Ovary (tissue), 9 donors: ENCODE results near the gene USP14. TPM values are rescaled to one million over a fixed set of nuclear protein-coding genes. Genes with fewer than 3 reads are reported as not detected.

Experiments
- DNase-seq, 5 donors: peaks; one replicate each; pipeline ENCODE4 v3.0.0-alpha.2; 2019 to 2020
- H3K27ac ChIP-seq, 2 donors: fragments of 200-600 bp; one replicate each; pipeline versions ENCODE4 v1.5.1 to v1.8.0; 2019 to 2022
- H3K27me3 ChIP-seq: fragments of 200-600 bp; one replicate; pipeline ENCODE4 v1.8.0; 2022
- H3K36me3 ChIP-seq: fragments of 200-600 bp; sonication (generic); one replicate; pipeline ENCODE4 v1.5.1; 2019
- H3K4me1 ChIP-seq: one replicate; pipeline ENCODE4 v1.8.1; 2013; ENCODE audit warnings: mild to moderate bottlenecking, moderate library complexity; ENCODE audit not compliant: insufficient read depth
- H3K4me3 ChIP-seq: fragments of 200-600 bp; sonication (generic); one replicate; pipeline ENCODE4 v1.5.1; 2017
- H3K9me3 ChIP-seq, 2 donors: fragments of 200-600 bp in 1 of 2; sonication (generic) in 1 of 2; one replicate each; pipeline versions ENCODE4 v1.5.1 to v1.8.1; 2013 to 2019; ENCODE audit warnings: mild to moderate bottlenecking in 1 of 2, moderate library complexity in 1 of 2
- CTCF ChIP-seq, 3 donors: fragments of 450-650 bp in 2 of 3; fragments of 200-600 bp in 1 of 3; IDR thresholded peaks; one replicate each; pipeline versions ENCODE4 v1.5.1 to v1.8.0; 2016 to 2022; ENCODE audit warnings: antibody characterized with exemption in 3 of 3, mild to moderate bottlenecking in 1 of 3
- EP300 ChIP-seq: sonication (generic); formaldehyde crosslinking; IDR thresholded peaks from one replicate; pipeline ENCODE4 v1.6.1; 2017; ENCODE audit warnings: antibody characterized with exemption
- POLR2A ChIP-seq: fragments of 450-650 bp; IDR thresholded peaks from one replicate; pipeline ENCODE4 v1.6.1; 2017; ENCODE audit warnings: antibody characterized with exemption, mild to moderate bottlenecking, moderate library complexity
- WGBS, 3 donors: extraction: QIAGEN DNeasy Blood & Tissue Kit in 1 of 3; methylation state at CpG; one replicate each; pipeline versions ENCODE4 v1.1.5 to v1.1.7; 2013 to 2017; 5-methylcytosine and 5-hydroxymethylcytosine counted together
- intact Hi-C, 4 donors: fragments of 100-400 bp; cut with DNase I; formaldehyde crosslinking; loops; one replicate each; pipeline versions ENCODE4 v1.11.0 to v1.15.1; 2022 to 2023
- microRNA-seq, 3 donors: library from miRNA; unstranded; fragments of <30 nt; microRNA quantifications; one replicate each; pipeline versions ENCODE4 to v1.2.0, GENCODE V29; 2019 to 2020
- polyA plus RNA-seq, 2 donors: library from polyadenylated mRNA; stranded (reverse); fragments of 200-250 nt in 1 of 2; fragments of 350-450 nt in 1 of 2; fragmentation: Illumina TruSeq in 1 of 2; extraction: RNeasy Lipid Tissue Mini Kit (QIAGEN cat#74804) in 1 of 2; gene quantifications; one replicate each; pipeline ENCODE4 v1.2.3, GENCODE V29; 2013 to 2014
- small RNA-seq: library from RNA; depleted of rRNA; stranded (forward); fragments of <200 nt; gene quantifications from one replicate; pipeline ENCODE3, GENCODE V24; 2016
- total RNA-seq, 7 donors: library from RNA; depleted of rRNA in 2 of 7; stranded (reverse); fragments of >200 nt in 2 of 7; fragmentation: NEBNext Ultra II Directional in 3 of 7; extraction: Animal tissue kit (Norgen Biotek cat#: 25700) in 3 of 7; gene quantifications; one replicate each; pipeline versions ENCODE4 v1.1.0 to v1.2.4, GENCODE V29; 2016 to 2023
- donor health status: DM: no; HTN: no; CAD: no; lungs with moderate emphysema.
- donor health status: DM: no; HTN: no; CAD: no.
- donor health status: Bipolar disorder and iron deficiency.
- donor health status: DM: yes; HTN: yes; CAD: no.
- donor health status: DM: no; HTN: no; CAD: no.
- donor health status: DM: yes; HTN: yes; CAD: no.

USP14 gene
- total and polyA plus RNA-seq, 9 donors = 14.4 to 52.1 (median 40.1) TPM

- Histone ChIP-seq H3K9me3 (no peaks in the 10 kb centered on the region), H3K27me3 (no peaks in the 10 kb centered on the region), H3K27ac (no peak overlapping the region), H3K4me1 (no peaks in the 10 kb centered on the region), H3K36me3 (no peaks in the 10 kb centered on the region), H3K4me3 (no peak overlapping the region)
- no peak for TF ChIP-seq CTCF (IDR thresholded peaks at IDR 0.05)
- TF ChIP-seq POLR2A = no peak
- no peak for TF ChIP-seq EP300
- no peak for DNase-seq
- 85 to 89% (median 89%) methylated on average over 1 of the region's 1 CpG for WGBS, 3 donors
- intact Hi-C loops = no loop called here
These were observed 94.8 kb downstream of the USP14 start for GRCh38 chr18:253121-253520.

GRCh38 chr18:255171-255570 is 96.8 kb downstream of the USP14 start:
- Histone ChIP-seq H3K27me3 (no peaks in the 10 kb centered on the region), H3K9me3 (no peaks in the 10 kb centered on the region), H3K4me3 (no peak overlapping the region), H3K4me1 (no peaks in the 10 kb centered on the region), H3K27ac (no peak overlapping the region), H3K36me3 (no peaks in the 10 kb centered on the region)
- intact Hi-C loops = no loop called here
- WGBS, 3 donors = 93 to 96% (median 95%) methylated on average over 4 of the region's 4 CpGs
- TF ChIP-seq CTCF (IDR thresholded peaks at IDR 0.05) (no peak), POLR2A (no peak), EP300 (no peak)
- no peak for DNase-seq

GRCh38 chr18:260547-260946 is 102.2 kb downstream of the USP14 start:
- no peak overlapping the region for H3K4me3 ChIP-seq
- intact Hi-C loops = no loop called here
- no peak overlapping the region for H3K27ac ChIP-seq
- TF ChIP-seq CTCF (IDR thresholded peaks at IDR 0.05) (no peak), POLR2A (no peak), EP300 (no peak)
- H3K9me3 ChIP-seq = no peaks in the 10 kb centered on the region
- H3K27me3 ChIP-seq = no peaks in the 10 kb centered on the region
- H3K4me1 ChIP-seq = peaks cover 1% of the 10 kb centered on the region
- WGBS, 3 donors = 76 to 87% (median 86%) methylated on average over 2 of the region's 2 CpGs
- no peak for DNase-seq
- H3K36me3 ChIP-seq = no peaks in the 10 kb centered on the region

GRCh38 chr18:261398-262073 is 103.2 kb downstream of the USP14 start:
- DNase-seq = no peak
- Histone ChIP-seq H3K4me1 (peaks cover 1% of the 10 kb centered on the region), H3K9me3 (no peaks in the 10 kb centered on the region), H3K4me3 (no peak overlapping the region), H3K27ac (no peak overlapping the region), H3K27me3 (no peaks in the 10 kb centered on the region), H3K36me3 (no peaks in the 10 kb centered on the region)
- TF ChIP-seq EP300 (no peak), POLR2A (no peak), CTCF (IDR thresholded peaks at IDR 0.05) (no peak)
- WGBS, 3 donors = 94 to 99% (median 95%) methylated on average over 2 of the region's 2 CpGs
- intact Hi-C loops = no loop called here

Small RNAs within 50 kb of the gene (microRNA-seq; reads per million reads assigned to microRNA genes)
- gene MIR8078 = 0 reads per million in 3 donors

Small RNAs within 50 kb of the gene (small RNA-seq; reads per million reads assigned to genes)
- gene MIR8078 = not detected

Other genes starting within 250 kb of the USP14 start
- under 1 TPM in 3 of 7 donors, not detected in 4; 0.26 to 0.73 (median 0.30) TPM for gene TUBB8B, start 108.9 kb upstream of the USP14 start, total RNA-seq
- 1 to 10 TPM in 1 of 2 donors, under 1 TPM in 1; 0.25 to 2.9 TPM for gene TUBB8B, start 108.9 kb upstream of the USP14 start, polyA plus RNA-seq
- 10 to 100 TPM; 25.6 to 46.0 (median 38.0) TPM for gene THOC1, start 109.5 kb downstream of the USP14 start, total RNA-seq
- 10 to 100 TPM; 19.3 to 28.7 TPM for gene THOC1, start 109.5 kb downstream of the USP14 start, polyA plus RNA-seq